ENCODE measurements around the gene GPR135. TPM values are rescaled to one million over a fixed set of nuclear protein-coding genes. Genes with fewer than 3 reads are reported as not detected.

GPR135 gene
- total RNA-seq, 2 experiments from 2014 or later = 0.64 to 0.67 TPM

- Mint-ChIP-seq H3K4me1 (ENCODE audit: low read depth) (peaks cover 52% of the 10 kb centered on the region), H3K9me3 (no peaks in the 10 kb centered on the region), H3K27ac (peak overlapping the region; percentile 83), H3K27me3 (ENCODE audit: low read depth) (no peaks in the 10 kb centered on the region), H3K4me3 (peak overlapping the region; percentile 91), H3K36me3 (ENCODE audit: low read depth) (peaks cover 19% of the 10 kb centered on the region)
- intact Hi-C loops (cut with micrococcal nuclease) = loop anchor here (1.0 to 10.0 kb wide), 11 partner anchors 20 to 1058 kb away; partner anchors contain the start of genes CCDC175, DAAM1, DACT1 and DHRS7
- CTCF ChIA-PET = interaction anchor here (0.9 to 2.5 kb wide), 4 partner anchors 13 to 92 kb away, joined by 4 to 17 read pairs (median 6); partner anchors contain the start of genes CCDC175 and GPR135
- DNase-seq = no peak
Observed at GRCh38 chr14:59484639-59485175, 19.5 kb upstream of the GPR135 start.

GRCh38 chr14:59483819-59484638 lies 18.8 kb upstream of the GPR135 start, which contains the start of the genes JKAMP and L3HYPDH:
Gene JKAMP, plus strand, starts transcription at chr14:59484517. Its CDS starts 73 bp downstream, at chr14:59484590.
Gene L3HYPDH, minus strand, starts transcription at chr14:59484408. Its CDS starts 92 bp downstream, at chr14:59484316.
- CTCF ChIA-PET = interaction anchor here (0.6 to 2.5 kb wide), 6 partner anchors 12 to 93 kb away, joined by 3 to 17 read pairs (median 4); partner anchors contain the start of genes CCDC175 and GPR135
- Mint-ChIP-seq H3K4me1 (ENCODE audit: low read depth) (peaks cover 49% of the 10 kb centered on the region), H3K4me3 (peak within 1 kb of the TSS; percentile 91), H3K27ac (peak within 1 kb of the TSS; percentile 83), H3K9me3 (no peaks in the 10 kb centered on the region), H3K27me3 (ENCODE audit: low read depth) (no peaks in the 10 kb centered on the region), H3K36me3 (ENCODE audit: low read depth) (peaks cover 14% of the 10 kb centered on the region)
- DNase-seq = peak; percentile 98
- intact Hi-C loops (cut with micrococcal nuclease) = loop anchor here (1.0 to 10.0 kb wide), 11 partner anchors 20 to 1057 kb away; partner anchors contain the start of genes CCDC175, DAAM1, DACT1 and DHRS7

- H3K4me1 Mint-ChIP-seq (ENCODE audit: low read depth) = peaks cover 44% of the 10 kb centered on the region
- DNase-seq = no peak
- peak overlapping the region; percentile 80 for H3K27ac Mint-ChIP-seq
- H3K4me3 Mint-ChIP-seq = peak overlapping the region; percentile 91
- H3K9me3 Mint-ChIP-seq = no peaks in the 10 kb centered on the region
- CTCF ChIA-PET = interaction anchor here (0.6 to 2.5 kb wide), 4 partner anchors 12 to 93 kb away, joined by 3 to 17 read pairs (median 6); partner anchors contain the start of genes CCDC175 and GPR135
- intact Hi-C loops (cut with micrococcal nuclease) = loop anchor here (5.0 to 10.0 kb wide), 6 partner anchors 441 to 916 kb away; partner anchors contain the start of genes DACT1, DHRS7, LRRC9 and PCNX4
- peaks cover 11% of the 10 kb centered on the region for H3K36me3 Mint-ChIP-seq (ENCODE audit: low read depth)
- no peaks in the 10 kb centered on the region for H3K27me3 Mint-ChIP-seq (ENCODE audit: low read depth)
Observed at GRCh38 chr14:59483363-59483762, 18.2 kb upstream of the GPR135 start.

- intact Hi-C loops (cut with micrococcal nuclease) = loop anchor here (5.0 to 10.0 kb wide), 6 partner anchors 442 to 915 kb away; partner anchors contain the start of genes DACT1, DHRS7, LRRC9 and PCNX4
- Mint-ChIP-seq H3K27ac (peak overlapping the region; percentile 80), H3K36me3 (ENCODE audit: low read depth) (peaks cover 10% of the 10 kb centered on the region), H3K4me1 (ENCODE audit: low read depth) (peaks cover 42% of the 10 kb centered on the region), H3K4me3 (peak overlapping the region; percentile 91), H3K27me3 (ENCODE audit: low read depth) (no peaks in the 10 kb centered on the region), H3K9me3 (no peaks in the 10 kb centered on the region)
- CTCF ChIA-PET = interaction anchor here (0.6 to 2.5 kb wide), 4 partner anchors 12 to 94 kb away, joined by 3 to 17 read pairs (median 6); partner anchors contain the start of genes CCDC175 and GPR135
- DNase-seq = peak; percentile 11
Observed at GRCh38 chr14:59482541-59483331, 17.6 kb upstream of the GPR135 start.

- Mint-ChIP-seq H3K36me3 (ENCODE audit: low read depth) (peaks cover 7% of the 10 kb centered on the region), H3K4me1 (ENCODE audit: low read depth) (peaks cover 46% of the 10 kb centered on the region), H3K27me3 (ENCODE audit: low read depth) (no peaks in the 10 kb centered on the region), H3K27ac (no peak overlapping the region), H3K9me3 (no peaks in the 10 kb centered on the region), H3K4me3 (peak overlapping the region; percentile 91)
- intact Hi-C loops (cut with micrococcal nuclease) = loop anchor here (5.0 to 10.0 kb wide), 6 partner anchors 443 to 915 kb away; partner anchors contain the start of genes DACT1, DHRS7, LRRC9 and PCNX4
- CTCF ChIA-PET = interaction anchor here (1.4 to 2.5 kb wide), 2 partner anchors 27 to 95 kb away, joined by 3 to 17 read pairs; partner anchors contain the start of gene CCDC175
- DNase-seq = no peak
Observed at GRCh38 chr14:59481871-59482540, 16.8 kb upstream of the GPR135 start.

- H3K4me1 Mint-ChIP-seq (ENCODE audit: low read depth) = peaks cover 47% of the 10 kb centered on the region
- no peak overlapping the region for H3K27ac Mint-ChIP-seq
- DNase-seq = no peak
- intact Hi-C loops (cut with micrococcal nuclease) = loop anchor here (5.0 to 10.0 kb wide), 6 partner anchors 443 to 914 kb away; partner anchors contain the start of genes DACT1, DHRS7, LRRC9 and PCNX4
- H3K4me3 Mint-ChIP-seq = no peak overlapping the region
- H3K36me3 Mint-ChIP-seq (ENCODE audit: low read depth) = peaks cover 7% of the 10 kb centered on the region
- CTCF ChIA-PET = no interaction called here
- no peaks in the 10 kb centered on the region for H3K9me3 Mint-ChIP-seq
- H3K27me3 Mint-ChIP-seq (ENCODE audit: low read depth) = no peaks in the 10 kb centered on the region
Observed at GRCh38 chr14:59481407-59481806, 16.2 kb upstream of the GPR135 start.

- H3K9me3 Mint-ChIP-seq = no peaks in the 10 kb centered on the region
- no peak overlapping the region for H3K4me3 Mint-ChIP-seq
- CTCF ChIA-PET = interaction anchor here (0.8 to 1.3 kb wide), 2 partner anchors 15 to 97 kb away, joined by 3 to 4 read pairs; partner anchors contain the start of gene GPR135
- no peak for DNase-seq
- no peak overlapping the region for H3K27ac Mint-ChIP-seq
- H3K36me3 Mint-ChIP-seq (ENCODE audit: low read depth) = peaks cover 7% of the 10 kb centered on the region
- intact Hi-C loops (cut with micrococcal nuclease) = loop anchor here (5.0 to 10.0 kb wide), 6 partner anchors 445 to 913 kb away; partner anchors contain the start of genes DACT1, DHRS7, LRRC9 and PCNX4
- no peaks in the 10 kb centered on the region for H3K27me3 Mint-ChIP-seq (ENCODE audit: low read depth)
- H3K4me1 Mint-ChIP-seq (ENCODE audit: low read depth) = peaks cover 38% of the 10 kb centered on the region
Observed at GRCh38 chr14:59480166-59480565, 15.0 kb upstream of the GPR135 start.

- intact Hi-C loops (cut with micrococcal nuclease) = no loop called here
- Mint-ChIP-seq H3K36me3 (ENCODE audit: low read depth) (peaks cover 14% of the 10 kb centered on the region), H3K4me1 (ENCODE audit: low read depth) (peaks cover 37% of the 10 kb centered on the region), H3K27ac (no peak overlapping the region), H3K27me3 (ENCODE audit: low read depth) (no peaks in the 10 kb centered on the region), H3K9me3 (no peaks in the 10 kb centered on the region), H3K4me3 (no peak overlapping the region)
- DNase-seq = no peak
- CTCF ChIA-PET = no interaction called here
Observed at GRCh38 chr14:59478540-59478939, 13.4 kb upstream of the GPR135 start.

- no peak overlapping the region for H3K27ac Mint-ChIP-seq
- peaks cover 17% of the 10 kb centered on the region for H3K36me3 Mint-ChIP-seq (ENCODE audit: low read depth)
- no peaks in the 10 kb centered on the region for H3K9me3 Mint-ChIP-seq
- DNase-seq = no peak
- no peak overlapping the region for H3K4me3 Mint-ChIP-seq
- peaks cover 15% of the 10 kb centered on the region for H3K4me1 Mint-ChIP-seq (ENCODE audit: low read depth)
- no peaks in the 10 kb centered on the region for H3K27me3 Mint-ChIP-seq (ENCODE audit: low read depth)
- intact Hi-C loops (cut with micrococcal nuclease) = no loop called here
- CTCF ChIA-PET = no interaction called here
Observed at GRCh38 chr14:59475709-59476108, 10.5 kb upstream of the GPR135 start.

GRCh38 chr14:59474172-59474571 lies 9.0 kb upstream of the GPR135 start:
- DNase-seq = no peak
- Mint-ChIP-seq H3K4me3 (no peak overlapping the region), H3K9me3 (no peaks in the 10 kb centered on the region), H3K27ac (no peak overlapping the region), H3K27me3 (ENCODE audit: low read depth) (no peaks in the 10 kb centered on the region), H3K4me1 (ENCODE audit: low read depth) (peaks cover 6% of the 10 kb centered on the region), H3K36me3 (ENCODE audit: low read depth) (peaks cover 14% of the 10 kb centered on the region)
- intact Hi-C loops (cut with micrococcal nuclease) = no loop called here
- CTCF ChIA-PET = interaction anchor here (0.6 to 0.8 kb wide), 2 partner anchors 12 to 30 kb away, joined by 3 read pairs; no protein-coding TSS in a partner anchor

Measured in activated naive CD4-positive, alpha-beta T cell treated with anti-CD3 and anti-CD28 coated beads for 36 hours (primary cell).